ENCODE measurements around the gene ENPP3.

DNA sequence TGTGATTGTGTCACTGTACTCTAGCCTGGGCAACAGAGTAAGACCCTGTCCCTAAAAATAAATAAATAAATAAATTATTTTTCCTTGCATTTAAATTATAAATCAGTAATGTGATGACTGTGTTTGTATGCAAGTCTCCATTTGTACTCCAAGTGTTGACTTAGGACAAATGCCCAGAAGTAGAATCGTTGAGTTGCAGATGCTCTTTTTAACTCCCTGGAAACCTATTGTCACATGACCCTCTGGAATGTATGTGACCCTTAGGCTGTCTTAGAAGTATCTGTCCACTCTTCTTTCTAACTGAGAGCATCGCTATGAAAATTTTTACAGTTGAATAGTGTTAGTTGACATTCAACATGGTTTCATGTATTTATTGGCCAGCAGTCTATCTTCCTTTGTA lies 45.3 kb downstream of the ENPP3 start:
- TF ChIP-seq GATAD2A (CRISPR knock-in tag; IDR thresholded peaks at IDR 0.05) (no peak), HDAC2 (CRISPR knock-in tag; IDR thresholded peaks at IDR 0.05) (no peak), NCOA1 (CRISPR knock-in tag; IDR thresholded peaks at IDR 0.05) (no peak), BHLHE40 (IDR thresholded peaks at IDR 0.05; ENCODE audit: low read length) (no peak), RFX3 (CRISPR knock-in tag; IDR thresholded peaks at IDR 0.05) (no peak)
- TF ChIP-seq, protein P1, sequence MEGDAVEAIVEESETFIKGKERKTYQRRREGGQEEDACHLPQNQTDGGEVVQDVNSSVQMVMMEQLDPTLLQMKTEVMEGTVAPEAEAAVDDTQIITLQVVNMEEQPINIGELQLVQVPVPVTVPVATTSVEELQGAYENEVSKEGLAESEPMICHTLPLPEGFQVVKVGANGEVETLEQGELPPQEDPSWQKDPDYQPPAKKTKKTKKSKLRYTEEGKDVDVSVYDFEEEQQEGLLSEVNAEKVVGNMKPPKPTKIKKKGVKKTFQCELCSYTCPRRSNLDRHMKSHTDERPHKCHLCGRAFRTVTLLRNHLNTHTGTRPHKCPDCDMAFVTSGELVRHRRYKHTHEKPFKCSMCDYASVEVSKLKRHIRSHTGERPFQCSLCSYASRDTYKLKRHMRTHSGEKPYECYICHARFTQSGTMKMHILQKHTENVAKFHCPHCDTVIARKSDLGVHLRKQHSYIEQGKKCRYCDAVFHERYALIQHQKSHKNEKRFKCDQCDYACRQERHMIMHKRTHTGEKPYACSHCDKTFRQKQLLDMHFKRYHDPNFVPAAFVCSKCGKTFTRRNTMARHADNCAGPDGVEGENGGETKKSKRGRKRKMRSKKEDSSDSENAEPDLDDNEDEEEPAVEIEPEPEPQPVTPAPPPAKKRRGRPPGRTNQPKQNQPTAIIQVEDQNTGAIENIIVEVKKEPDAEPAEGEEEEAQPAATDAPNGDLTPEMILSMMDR (CRISPR knock-in tag; IDR thresholded peaks at IDR 0.05) = no peak
- TF ChIP-seq, protein P2, sequence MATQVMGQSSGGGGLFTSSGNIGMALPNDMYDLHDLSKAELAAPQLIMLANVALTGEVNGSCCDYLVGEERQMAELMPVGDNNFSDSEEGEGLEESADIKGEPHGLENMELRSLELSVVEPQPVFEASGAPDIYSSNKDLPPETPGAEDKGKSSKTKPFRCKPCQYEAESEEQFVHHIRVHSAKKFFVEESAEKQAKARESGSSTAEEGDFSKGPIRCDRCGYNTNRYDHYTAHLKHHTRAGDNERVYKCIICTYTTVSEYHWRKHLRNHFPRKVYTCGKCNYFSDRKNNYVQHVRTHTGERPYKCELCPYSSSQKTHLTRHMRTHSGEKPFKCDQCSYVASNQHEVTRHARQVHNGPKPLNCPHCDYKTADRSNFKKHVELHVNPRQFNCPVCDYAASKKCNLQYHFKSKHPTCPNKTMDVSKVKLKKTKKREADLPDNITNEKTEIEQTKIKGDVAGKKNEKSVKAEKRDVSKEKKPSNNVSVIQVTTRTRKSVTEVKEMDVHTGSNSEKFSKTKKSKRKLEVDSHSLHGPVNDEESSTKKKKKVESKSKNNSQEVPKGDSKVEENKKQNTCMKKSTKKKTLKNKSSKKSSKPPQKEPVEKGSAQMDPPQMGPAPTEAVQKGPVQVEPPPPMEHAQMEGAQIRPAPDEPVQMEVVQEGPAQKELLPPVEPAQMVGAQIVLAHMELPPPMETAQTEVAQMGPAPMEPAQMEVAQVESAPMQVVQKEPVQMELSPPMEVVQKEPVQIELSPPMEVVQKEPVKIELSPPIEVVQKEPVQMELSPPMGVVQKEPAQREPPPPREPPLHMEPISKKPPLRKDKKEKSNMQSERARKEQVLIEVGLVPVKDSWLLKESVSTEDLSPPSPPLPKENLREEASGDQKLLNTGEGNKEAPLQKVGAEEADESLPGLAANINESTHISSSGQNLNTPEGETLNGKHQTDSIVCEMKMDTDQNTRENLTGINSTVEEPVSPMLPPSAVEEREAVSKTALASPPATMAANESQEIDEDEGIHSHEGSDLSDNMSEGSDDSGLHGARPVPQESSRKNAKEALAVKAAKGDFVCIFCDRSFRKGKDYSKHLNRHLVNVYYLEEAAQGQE (IDR thresholded peaks at IDR 0.05; ENCODE audit: borderline replicate concordance in 1 of 2, low read depth in 1 of 2, low read length in 2 of 2) = no peak
